ENCODE measurements around the gene DNAAF5.
A peak's percentile ranks its signal among the peaks of the same experiment; 100 is the strongest.

DNAAF5 gene

DNA sequence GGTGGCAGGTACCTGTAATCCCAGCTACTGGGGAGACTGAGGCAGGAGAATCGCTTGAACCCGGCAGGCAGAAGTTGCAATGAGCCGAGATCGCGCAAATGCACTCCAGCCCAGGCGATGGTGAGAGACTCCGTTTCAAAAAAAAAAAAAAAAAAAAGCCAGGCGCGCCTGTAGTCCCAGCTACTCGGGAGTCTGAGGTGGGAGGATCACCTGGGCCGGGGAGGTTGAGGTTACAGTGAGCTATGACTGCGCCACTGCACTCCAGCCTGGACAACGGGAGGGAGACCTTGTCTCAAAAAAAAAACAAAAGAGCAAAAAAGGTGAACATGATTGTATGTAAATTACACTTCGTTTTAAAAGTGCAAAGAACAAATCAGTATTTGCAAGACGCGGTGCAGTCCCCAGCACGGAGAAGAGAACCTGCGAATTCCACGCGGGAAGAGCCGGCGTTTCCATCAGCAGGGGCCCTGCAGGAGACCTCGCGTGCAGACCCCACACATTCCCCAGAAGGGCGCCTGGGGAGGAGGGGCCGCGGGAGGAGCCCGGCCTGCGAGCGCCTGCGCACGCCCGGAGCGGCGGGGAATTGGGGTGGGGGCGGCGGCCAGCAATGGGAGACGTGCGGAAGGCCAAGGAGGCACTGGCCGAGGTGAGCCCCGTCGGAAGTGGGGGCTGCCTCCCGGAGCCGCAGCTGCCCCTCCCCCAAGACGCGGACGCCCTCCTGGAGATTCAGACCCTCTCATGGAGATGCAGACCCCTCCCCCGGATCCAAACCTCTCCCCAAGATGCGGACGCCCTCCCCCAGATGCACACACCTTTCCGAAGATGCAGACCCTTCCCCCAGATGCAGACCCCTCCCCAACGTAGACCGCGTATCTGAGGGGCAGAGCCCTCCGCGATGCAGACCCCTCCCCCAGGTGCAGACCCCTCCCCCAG lies 89.1 kb downstream of the DNAAF5 start:
- no peak for DNase-seq (ENCODE audit: low spot score)

DNA sequence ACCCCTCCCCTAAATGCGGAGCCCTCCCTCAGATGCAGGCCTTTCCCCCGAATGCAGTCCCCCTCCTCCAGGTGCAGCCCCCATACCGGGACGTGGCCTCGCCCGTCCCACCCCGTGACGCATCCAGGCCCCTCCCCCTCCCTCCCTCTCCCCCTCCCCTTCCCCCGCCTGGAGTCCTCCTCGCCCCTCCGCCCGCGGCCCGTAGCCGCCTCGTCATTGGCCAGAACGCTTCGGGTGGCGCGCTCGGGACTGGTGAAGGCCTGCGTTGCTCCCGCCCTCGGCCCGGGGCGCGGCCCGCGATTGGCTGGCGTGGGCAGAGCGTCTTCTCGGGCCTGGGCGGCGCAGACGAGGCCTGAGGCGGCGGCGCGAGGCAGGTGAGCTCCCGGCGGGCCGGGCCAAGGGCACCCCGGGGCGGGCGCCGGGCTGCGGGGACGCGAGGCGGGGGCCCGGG lies 89.8 kb downstream of the DNAAF5 start:
- peak; percentile 100 for DNase-seq (ENCODE audit: low spot score)

DNA sequence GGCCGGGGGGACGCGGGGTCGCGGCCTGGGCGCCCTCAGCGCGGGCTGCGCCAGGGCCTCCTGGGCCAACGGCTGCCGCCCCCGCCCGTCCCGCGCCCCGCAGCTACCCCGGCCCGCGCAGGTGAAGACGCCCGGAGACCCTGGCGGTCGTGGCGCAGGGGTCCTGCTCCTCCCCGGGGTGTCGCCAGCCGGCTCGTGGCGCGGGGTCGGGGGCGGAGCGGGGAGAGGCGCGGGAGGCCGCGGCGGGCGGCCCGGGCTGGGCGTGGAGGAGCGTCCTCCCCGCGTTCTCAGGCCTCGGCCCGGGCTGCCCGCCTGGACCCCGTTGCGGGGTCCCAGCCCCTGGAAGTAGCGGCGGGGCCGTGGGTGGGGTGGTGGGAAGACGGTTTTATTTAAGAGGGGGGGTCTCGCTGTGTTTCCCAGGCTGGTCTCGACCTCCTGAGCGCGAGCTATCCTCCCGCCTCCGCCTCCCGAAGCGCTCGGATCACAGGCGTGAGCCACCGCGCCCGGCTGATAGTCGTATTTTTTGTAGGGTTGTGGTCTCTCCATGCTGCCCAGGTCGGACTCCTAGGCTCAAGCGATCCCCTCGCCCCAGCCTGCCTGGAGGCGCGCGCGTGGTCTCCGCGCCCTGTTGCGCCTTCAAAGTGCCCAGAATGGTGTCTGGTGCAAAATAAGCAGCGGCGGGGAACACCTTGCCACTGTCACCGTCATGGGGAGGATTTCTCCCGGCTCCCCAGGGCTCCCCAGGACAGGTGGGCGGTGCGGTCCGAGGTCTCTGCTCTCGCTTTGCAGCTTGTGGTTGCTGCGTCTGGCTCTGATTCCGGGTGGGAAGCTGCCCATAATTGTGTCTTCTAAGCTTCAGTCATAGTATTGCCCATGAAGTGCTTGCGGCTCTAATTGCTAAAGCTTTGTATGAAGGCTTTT lies 90.5 kb downstream of the DNAAF5 start:
- DNase-seq (ENCODE audit: low spot score) = peak; percentile 63

DNA sequence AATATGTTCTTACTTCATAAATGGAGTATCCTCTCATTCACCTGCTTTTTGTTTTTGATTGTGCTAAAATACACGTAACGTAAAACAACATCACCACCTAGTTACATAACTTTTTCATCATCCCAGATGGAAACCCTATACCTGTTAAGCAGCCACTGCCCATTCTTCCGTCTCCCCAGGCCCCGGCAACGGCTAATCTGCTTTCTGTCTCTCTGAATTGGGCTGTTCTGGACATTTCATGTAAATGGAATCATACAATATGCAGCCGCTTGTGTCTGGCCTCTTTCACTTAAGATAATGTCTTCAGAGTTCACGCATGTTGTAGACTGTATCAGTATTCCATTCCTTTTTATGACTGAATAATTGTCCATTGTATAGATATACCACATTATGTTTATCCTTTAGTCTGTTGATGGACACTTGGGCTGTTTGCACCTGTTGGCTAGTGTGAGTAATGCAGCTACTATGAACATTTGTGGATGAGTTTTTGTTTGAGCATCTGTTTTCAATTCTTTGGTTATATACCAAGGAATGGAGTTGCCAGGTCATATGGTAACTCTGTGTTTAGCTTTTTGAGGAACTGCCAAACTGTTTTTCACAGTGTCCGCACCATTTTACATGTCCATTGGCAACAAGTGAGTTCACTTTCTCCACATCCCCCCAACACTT lies 91.7 kb downstream of the DNAAF5 start:
- DNase-seq (ENCODE audit: low spot score) = peak; percentile 56

DNA sequence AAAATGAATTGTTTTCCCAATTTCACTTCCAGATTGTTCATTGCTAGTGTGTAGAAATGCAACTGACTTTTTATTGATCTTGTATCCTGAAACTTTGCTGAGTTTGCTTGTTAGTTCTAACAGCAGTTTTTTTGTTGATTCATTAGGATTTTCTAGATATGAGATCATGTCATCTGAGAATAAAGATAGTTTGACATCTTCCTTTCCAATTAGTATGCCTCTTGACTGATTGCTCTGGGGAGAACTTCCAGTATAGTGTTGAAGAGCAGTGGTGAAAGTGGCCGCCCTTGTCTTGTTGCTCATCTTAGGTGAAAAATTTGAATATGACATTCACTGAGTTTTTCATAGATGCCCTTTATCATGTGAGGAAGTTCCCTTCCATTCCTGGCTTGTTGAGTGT lies 93.8 kb downstream of the DNAAF5 start:
- no peak for DNase-seq (ENCODE audit: low spot score)

DNA sequence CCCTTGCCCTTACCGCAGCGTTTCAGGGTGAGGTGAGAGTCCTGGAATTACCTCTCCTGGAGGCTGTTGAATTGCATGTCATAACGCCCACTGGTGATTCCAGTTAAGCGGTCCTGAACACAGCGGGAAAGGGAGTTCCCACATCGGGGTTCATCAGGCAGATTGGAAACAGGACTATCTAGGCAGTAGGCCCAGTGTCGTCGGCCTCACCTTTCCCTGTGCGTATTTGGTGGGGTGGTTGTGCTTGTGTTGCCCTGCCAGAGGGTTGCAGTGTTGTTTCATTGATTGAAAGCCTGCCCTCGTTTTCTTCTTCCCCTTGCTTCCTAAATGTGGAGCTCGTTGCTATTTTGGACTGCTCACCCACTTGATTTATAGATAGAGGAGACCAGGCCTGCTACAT lies 95.2 kb downstream of the DNAAF5 start:
- DNase-seq (ENCODE audit: low spot score) = peak; percentile 21

DNA sequence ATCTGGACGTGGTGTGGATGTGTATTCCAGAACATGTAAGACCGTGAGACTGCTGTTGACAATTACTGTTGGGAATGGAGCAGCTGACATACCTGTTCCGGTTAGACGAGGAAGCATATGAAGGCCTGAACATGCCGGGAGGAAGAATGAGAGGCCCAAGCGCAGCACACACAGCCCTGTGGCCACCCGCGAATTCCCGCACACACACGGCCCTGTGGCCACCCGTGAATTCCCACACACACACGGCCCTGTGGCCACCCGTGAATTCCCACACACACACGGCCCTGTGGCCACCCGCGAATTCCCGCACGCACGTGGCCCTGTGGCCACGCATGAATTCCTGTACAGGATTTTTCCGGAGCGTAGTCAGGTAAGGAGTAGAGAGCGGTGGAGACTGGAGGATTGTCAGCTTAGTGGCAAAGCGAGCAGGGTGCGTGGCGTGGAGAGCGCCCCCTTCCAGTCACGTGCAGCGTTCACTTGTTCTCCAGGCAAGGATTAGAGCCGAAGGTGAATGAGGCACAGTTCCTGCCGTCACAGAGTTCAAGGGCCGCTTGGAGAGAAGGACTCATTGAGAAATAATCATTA lies 96.3 kb downstream of the DNAAF5 start:
- DNase-seq (ENCODE audit: low spot score) = no peak

DNA sequence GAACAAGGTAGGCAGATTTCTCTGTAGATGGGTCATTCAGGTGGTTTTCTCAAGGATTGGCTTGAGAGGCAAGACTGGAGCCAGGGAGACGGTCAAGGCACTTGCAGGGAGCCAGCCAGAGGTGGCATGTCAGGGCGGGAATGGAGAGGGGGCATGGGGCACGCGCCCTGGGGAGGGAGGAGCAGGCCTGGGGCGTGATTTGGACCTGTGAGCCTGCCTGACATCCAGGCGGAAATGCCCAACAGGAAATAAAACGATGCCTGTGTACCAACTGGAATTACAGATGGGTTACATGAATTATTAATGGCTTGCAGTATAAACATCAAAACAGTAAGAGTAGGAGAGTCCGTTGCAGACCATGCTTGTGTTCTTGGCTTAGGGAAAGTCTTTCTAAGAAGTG lies 97.2 kb downstream of the DNAAF5 start:
- no peak for DNase-seq (ENCODE audit: low spot score)

DNA sequence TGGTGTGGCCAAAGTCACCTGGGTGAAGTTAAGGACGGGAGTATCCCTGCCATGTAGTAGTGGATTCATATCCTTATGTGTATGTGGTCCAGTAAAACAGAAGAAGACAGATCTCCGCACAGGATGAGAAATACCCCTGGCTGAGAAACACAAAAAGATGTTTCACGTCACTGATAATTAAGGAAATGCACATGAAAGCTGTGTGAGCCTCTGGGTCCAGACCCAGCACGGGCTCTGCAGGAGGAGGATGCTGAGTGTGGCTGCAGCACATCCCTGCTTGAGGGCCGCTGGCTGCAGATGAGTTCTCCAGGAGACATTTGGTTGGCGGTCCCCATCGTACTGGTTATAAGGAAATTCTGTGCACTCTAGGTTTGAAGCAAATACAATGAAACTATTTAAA lies 97.6 kb downstream of the DNAAF5 start:
- DNase-seq (ENCODE audit: low spot score) = no peak

DNA sequence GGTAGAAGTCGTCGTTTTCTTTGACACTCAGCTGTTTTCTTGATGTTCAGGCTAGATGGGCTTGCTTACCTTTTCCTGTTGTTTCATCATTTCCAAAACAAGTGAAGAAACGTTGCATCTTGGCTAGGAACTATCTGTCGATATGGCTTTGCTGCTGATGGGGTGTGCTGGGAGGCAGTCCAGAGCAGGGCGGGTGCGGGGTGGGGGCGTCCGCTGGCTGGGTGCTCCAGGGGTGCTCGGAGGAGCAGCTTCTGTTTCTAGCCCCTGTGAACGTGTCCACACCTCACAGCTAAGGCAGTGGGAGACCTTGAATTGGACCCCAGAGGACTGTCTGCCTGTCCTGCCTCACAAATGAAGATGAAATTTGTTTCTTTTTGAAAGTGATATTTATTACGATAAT lies 98.2 kb downstream of the DNAAF5 start:
- peak; percentile 37 for DNase-seq (ENCODE audit: low spot score)

DNA sequence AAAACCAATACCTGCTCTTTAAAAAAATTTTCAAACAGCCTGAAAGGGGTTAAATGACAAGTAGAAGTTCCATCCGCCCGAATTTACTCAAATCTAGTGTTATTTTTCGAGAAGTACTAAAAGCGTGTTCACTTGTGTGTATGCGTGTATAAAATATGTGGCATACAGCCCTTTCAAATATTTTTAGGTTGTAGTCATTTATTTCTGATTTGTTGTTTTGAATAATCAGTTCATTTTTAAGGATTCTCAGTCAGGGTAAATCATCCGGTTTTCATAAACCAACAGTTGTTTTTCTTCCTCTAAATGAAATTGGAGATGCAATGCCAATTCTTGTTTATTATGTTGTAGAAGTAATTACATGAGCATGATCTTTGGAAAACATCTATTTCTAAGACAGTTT lies 98.9 kb downstream of the DNAAF5 start:
- DNase-seq (ENCODE audit: low spot score) = peak; percentile 65

DNA sequence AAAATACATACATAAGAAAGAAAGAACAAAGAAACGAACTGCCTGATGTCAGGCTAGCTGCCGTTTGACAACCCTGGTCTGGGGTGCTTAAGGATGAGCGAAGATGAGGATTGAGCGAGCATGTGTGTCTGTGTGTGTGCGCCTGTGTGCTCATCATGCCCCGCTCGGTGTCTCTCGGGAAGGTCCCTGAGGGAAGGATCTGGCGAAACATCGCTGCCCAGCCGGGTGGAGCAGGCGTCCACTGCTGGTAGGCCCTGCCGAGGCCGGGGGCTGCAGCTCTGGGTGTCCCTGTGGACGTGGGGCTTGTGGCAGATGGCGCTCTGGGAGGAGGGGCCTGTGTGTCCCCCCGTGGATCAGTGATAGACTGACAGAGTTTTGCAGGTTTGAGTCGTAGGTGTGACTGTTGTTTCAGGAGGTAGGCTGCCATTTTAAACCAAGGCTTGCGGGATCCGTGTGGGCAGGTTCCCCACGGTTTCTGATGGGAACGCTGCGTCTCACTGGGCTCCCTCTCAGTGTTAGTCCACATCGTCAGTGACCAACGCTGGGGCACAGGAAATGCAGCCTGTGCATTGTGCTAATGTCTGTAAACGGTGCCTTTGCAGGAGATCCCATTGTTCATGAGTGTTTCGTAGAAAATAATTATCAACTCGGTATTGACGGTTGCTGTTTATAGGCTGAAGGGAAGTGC lies 99.9 kb downstream of the DNAAF5 start:
- no peak for DNase-seq (ENCODE audit: low spot score)

DNA sequence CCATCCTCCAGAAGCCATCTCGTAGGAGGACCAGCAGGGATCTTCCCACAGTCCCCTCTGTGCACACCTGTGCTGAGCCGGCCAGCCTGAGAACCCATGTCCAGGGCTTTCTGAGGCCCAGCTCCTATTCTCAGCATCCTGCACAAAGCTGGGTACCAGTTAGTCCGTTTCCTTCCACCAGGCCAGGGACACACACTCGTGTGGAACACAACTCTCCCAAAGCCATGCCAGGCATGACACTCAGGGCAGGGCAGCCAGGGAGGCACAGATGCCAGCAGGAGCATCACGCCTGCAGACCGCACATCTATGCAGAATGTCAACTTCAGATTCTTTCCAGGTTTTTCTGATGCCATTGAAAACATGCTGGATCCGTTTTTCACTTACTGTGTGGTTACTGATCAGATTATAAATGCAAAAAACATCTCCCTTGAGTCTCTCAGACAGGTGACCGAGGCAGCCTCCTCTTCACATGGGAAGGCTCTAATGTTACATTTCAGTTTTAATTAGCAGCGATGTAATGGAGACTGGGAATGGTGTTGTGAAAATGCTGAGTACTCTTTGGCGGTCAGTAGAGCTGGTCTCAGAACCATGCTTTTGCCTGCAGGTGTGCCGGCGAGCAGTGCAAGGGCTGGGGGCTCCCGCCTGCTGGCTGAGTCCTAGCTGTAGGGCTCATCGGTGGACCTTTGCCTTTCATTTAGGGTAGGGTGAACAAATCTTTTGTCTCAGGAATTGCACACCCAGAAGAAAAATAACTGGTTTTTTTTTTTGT lies 102.5 kb downstream of the DNAAF5 start:
- DNase-seq (ENCODE audit: low spot score) = no peak

DNA sequence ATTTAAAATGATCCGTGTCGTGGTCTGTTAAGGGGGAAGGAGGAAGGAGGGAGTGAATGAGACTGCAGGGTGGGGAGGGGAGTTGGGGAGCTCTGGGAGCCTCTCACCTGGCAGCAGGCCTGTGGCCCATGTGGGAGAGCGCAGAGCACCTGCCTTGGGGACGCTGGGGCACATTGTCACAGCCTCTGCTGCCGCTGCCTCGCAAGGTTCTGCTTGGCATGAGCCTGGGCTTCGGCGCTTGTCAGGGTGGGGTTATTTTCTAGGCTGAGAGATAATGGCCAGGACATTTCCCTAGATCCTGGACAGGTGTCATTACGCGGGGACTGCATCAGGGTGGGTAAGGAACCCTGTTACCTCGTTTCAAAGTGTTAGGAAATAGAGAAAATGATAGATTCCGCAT lies 103.6 kb downstream of the DNAAF5 start:
- no peak for DNase-seq (ENCODE audit: low spot score)

DNA sequence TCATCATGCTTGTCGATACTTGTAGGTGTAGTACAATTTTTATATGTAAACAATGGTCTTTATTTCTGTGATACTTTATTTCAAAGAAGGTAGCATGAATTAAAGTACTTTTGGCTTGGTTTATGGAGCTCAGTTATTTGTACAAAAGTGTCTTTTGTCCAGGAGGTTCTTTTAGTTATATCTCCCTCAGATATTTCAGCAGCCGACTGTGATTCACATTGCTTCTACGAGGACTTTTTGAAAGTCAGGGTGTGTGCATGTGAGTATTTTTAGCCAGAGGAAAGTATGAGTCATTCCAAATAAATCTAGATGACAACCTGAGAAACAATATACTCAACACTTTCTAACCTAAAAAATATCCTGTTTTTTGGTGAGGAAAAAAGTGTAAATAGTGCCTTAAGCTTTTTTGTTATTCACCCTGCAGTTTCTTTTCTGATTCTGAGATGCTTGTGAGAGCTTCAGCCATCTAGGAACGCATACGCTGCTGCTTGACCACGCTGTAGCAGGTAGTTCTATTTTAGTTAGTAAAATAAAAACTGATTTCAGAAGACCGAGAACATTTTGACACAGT lies 105.2 kb downstream of the DNAAF5 start:
- peak; percentile 83 for DNase-seq (ENCODE audit: low spot score)

DNA sequence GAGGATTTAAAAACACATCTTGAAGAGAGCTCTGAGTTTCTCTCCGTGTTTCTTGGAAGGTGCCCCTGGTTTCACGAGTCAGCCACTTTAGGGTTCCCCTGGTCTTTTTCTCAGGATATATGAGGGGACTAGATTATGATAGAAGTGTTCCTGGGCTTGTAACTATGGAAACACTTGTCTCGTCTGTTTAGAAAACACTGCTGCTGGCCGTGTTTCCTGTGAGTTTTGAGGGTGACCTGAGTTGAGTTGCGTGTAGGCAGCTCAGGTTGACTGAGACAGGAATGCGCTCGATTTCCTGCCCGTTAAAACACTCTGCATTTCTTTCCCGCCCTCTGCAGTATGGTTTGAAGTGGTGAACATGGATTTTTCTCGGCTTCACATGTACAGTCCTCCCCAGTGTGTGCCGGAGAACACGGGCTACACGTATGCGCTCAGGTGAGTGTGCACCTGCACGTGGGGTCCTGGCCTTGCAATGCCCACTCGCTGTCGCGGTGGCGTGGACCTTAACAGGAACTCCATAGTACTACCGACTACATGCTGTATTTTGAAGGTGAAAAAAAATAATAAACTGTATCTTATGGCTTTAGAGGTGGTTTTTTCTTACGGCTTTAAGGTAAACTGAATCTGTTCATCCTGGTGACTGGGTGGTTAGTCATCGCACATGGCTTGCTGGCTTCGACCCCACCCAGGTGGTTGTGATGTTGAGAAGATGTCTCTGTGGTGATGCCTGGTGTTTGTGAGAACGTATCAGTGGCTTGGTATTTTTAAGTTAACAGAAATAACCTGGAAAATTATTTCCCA lies 105.9 kb downstream of the DNAAF5 start, which contains the start of gene SUN1:
Gene SUN1 (plus strand): TSS at position 310 of the 801 bp plus-strand sequence. CDS start 49 bp downstream, at position 359.
- DNase-seq (ENCODE audit: low spot score) = peak; percentile 42

DNA sequence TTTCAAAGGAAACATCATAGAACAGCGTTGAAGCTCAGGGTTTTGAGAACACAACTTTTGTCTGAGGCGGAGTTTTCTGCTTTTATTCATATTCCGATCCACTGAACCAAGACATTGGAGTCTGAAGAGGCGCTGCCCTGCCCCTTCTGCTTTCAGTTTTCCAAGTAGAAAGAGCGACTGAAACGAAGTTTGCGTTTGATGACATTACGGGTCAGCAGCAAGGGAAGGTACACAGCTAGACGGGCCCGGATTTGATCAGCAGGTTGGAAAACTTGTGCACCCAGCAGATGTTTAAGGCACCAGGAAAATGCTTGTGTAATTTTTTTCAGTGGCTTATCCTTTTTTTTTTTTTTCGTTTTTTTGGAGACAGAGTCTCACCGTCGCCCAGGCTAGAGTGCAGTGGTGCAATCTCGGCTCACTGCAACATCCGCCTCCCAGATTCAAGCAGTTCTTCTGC lies 106.5 kb downstream of the DNAAF5 start:
- DNase-seq (ENCODE audit: low spot score) = no peak

DNA sequence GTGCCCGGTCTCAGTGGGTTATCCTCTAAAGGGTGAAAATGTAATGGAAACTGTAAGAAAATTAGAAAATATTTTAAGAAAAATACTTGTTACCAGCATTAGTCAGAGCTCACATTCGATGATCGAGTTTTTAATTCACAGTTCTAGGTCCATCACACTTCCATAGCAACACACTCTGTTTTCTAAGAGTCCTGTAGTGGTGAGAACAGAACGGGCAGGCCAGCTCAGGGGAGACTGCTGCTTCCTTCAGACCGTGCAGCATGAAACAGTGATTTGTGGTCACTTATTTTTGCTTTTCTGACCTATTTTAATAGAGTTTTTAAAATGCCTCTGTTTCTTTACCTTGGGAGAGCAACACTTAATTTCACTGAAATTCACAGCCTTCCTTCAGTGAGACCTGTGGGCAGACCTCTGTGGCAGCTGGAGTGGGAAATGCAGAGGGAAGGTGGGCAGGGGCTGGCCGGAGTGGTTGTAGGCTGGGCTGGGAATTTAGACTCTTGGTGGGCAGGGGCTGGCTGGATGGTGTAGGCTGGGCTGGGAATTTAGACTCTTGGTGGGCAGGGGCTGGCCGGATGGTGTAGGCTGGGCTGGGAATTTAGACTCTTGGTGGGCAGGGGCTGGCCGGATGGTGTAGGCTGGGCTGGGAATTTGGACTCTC lies 107.2 kb downstream of the DNAAF5 start:
- DNase-seq (ENCODE audit: low spot score) = no peak

Data from GM03348 (cell line).